ENCODE data around the gene TXN2. TPM values are rescaled to one million over a fixed set of nuclear protein-coding genes. Genes with fewer than 3 reads are reported as not detected.
"Not testable (repeated sequence)": the region's sequence is repeated elsewhere in the genome, so short reads cannot be mapped to it uniquely, and the experiment has no call there.

Gene TXN2
- total and polyA plus RNA-seq, 7 experiments from 2014 or later: 35.5 to 154 (median 44.1) TPM

GRCh38 chr22:36450923-36451322 lies 30.5 kb downstream of the TXN2 start:
- ATAC-seq; H3K4me3 ChIP-seq (ENCODE audit: low read length); H3K9me3 Mint-ChIP-seq: not testable (repeated sequence)

GRCh38 chr22:36449596-36450175 lies 31.8 kb downstream of the TXN2 start:
- H3K4me3 Mint-ChIP-seq: no peak overlapping the region
- no peak overlapping the region for H3K4me3 ChIP-seq (ENCODE audit: low read length)
- H3K27ac Mint-ChIP-seq: peak overlapping the region in 5 of 9 donors; percentile 48 to 96 (median 78)
- H3K27ac ChIP-seq (ENCODE audit: low read depth, low read length): no peak overlapping the region
- DNase-seq: no peak
- ChIA-PET POLR2A (interaction anchor here (0.7 to 2.3 kb wide), 3 partner anchors 13 to 65 kb away, joined by 3 to 8 read pairs (median 4); no protein-coding TSS in a partner anchor), CTCF (interaction anchor here (0.8 kb wide), 1 partner anchor 38 kb away, joined by 4 read pairs; no protein-coding TSS in a partner anchor)
- H3K27me3 Mint-ChIP-seq: no peaks in the 10 kb centered on the region
- intact Hi-C loops (cut with micrococcal nuclease): loop anchor here in 1 of 2 donors (5.0 kb wide), 1 partner anchor 82 kb away; no protein-coding TSS in a partner anchor
- no peak for ATAC-seq
- peaks cover 0 to 2% (median 0%) of the 10 kb centered on the region in 11 donors for H3K9me3 Mint-ChIP-seq
- peaks cover 0 to 2% (median 0%) of the 10 kb centered on the region in 5 donors for H3K36me3 Mint-ChIP-seq
- peaks cover 10 to 62% (median 52%) of the 10 kb centered on the region in 7 donors for H3K4me1 Mint-ChIP-seq
- no peaks in the 10 kb centered on the region for H3K27me3 ChIP-seq (ENCODE audit: control insufficient read depth in 2 of 2, insufficient read depth in 2 of 2, low read length in 2 of 2)
- no peaks in the 10 kb centered on the region for H3K9me3 ChIP-seq (ENCODE audit: control insufficient read depth in 2 of 3, low read length in 3 of 3)
- peaks cover 38 to 39% of the 10 kb centered on the region in 2 donors for H3K4me1 ChIP-seq (ENCODE audit: control insufficient read depth in 2 of 2, insufficient read depth in 2 of 2, low read length in 2 of 2)
- H3K36me3 ChIP-seq (ENCODE audit: control insufficient read depth in 2 of 3, insufficient read depth in 3 of 3, low read length in 3 of 3): no peaks in the 10 kb centered on the region

More at GRCh38 chr22:36450923-36451322, 30.5 kb downstream of the TXN2 start:
- H3K27ac Mint-ChIP-seq: peak overlapping the region; percentile 87 to 100 (median 96)
- DNase-seq; H3K36me3 Mint-ChIP-seq; H3K27me3 ChIP-seq (ENCODE audit: control insufficient read depth in 2 of 2, insufficient read depth in 2 of 2, low read length in 2 of 2); CTCF ChIA-PET; H3K27me3 Mint-ChIP-seq; H3K36me3 ChIP-seq (ENCODE audit: control insufficient read depth in 2 of 3, insufficient read depth in 3 of 3, low read length in 3 of 3); H3K9me3 ChIP-seq (ENCODE audit: control insufficient read depth in 2 of 3, low read length in 3 of 3): not testable (repeated sequence)
- peaks cover 46 to 48% of the 10 kb centered on the region in 2 donors for H3K4me1 ChIP-seq (ENCODE audit: control insufficient read depth in 2 of 2, insufficient read depth in 2 of 2, low read length in 2 of 2)
- H3K27ac ChIP-seq (ENCODE audit: low read depth, low read length): peak overlapping the region; percentile 69
- POLR2A ChIA-PET: interaction anchor here (0.9 to 2.3 kb wide), 9 partner anchors 8 to 130 kb away, joined by 3 to 18 read pairs (median 3); partner anchors contain the start of gene EIF3D
- H3K4me1 Mint-ChIP-seq: peaks cover 14 to 59% (median 50%) of the 10 kb centered on the region in 7 donors
- intact Hi-C loops (cut with micrococcal nuclease): loop anchor here (1.0 to 5.0 kb wide), 5 partner anchors 16 to 84 kb away; partner anchors contain the start of gene TXN2 (in 1 of the 2)
- peak overlapping the region in 5 of 10 donors; percentile 35 to 79 (median 68) for H3K4me3 Mint-ChIP-seq

GRCh38 chr22:36447632-36448031 lies 33.8 kb downstream of the TXN2 start:
- ATAC-seq (no peak), DNase-seq (no peak)
- Histone ChIP-seq H3K9me3 (ENCODE audit: control insufficient read depth in 2 of 3, low read length in 3 of 3) (no peaks in the 10 kb centered on the region), H3K27ac (ENCODE audit: low read depth, low read length) (no peak overlapping the region), H3K4me3 (ENCODE audit: low read length) (no peak overlapping the region), H3K27me3 (ENCODE audit: control insufficient read depth in 2 of 2, insufficient read depth in 2 of 2, low read length in 2 of 2) (no peaks in the 10 kb centered on the region), H3K36me3 (ENCODE audit: control insufficient read depth in 2 of 3, insufficient read depth in 3 of 3, low read length in 3 of 3) (no peaks in the 10 kb centered on the region), H3K4me1 (ENCODE audit: control insufficient read depth in 2 of 2, insufficient read depth in 2 of 2, low read length in 2 of 2) (peaks cover 20 to 24% of the 10 kb centered on the region in 2 donors)
- H3K36me3 Mint-ChIP-seq: no peaks in the 10 kb centered on the region
- H3K4me3 Mint-ChIP-seq: peak overlapping the region in 1 of 10 donors; percentile 7
- H3K9me3 Mint-ChIP-seq: peaks cover 0 to 2% (median 0%) of the 10 kb centered on the region in 11 donors
- POLR2A ChIA-PET: no interaction called here
- peak overlapping the region in 2 of 9 donors; percentile 12 to 46 for H3K27ac Mint-ChIP-seq
- CTCF ChIA-PET: no interaction called here
- intact Hi-C loops (cut with micrococcal nuclease): no loop called here
- no peaks in the 10 kb centered on the region for H3K27me3 Mint-ChIP-seq
- peaks cover 0 to 59% (median 45%) of the 10 kb centered on the region in 7 donors for H3K4me1 Mint-ChIP-seq

- Mint-ChIP-seq H3K4me3 (no peak overlapping the region), H3K27me3 (no peaks in the 10 kb centered on the region), H3K4me1 (peaks cover 0 to 43% (median 32%) of the 10 kb centered on the region in 7 donors), H3K27ac (peak overlapping the region in 2 of 9 donors; percentile 43 to 45), H3K9me3 (peaks cover 0 to 2% (median 0%) of the 10 kb centered on the region in 11 donors), H3K36me3 (no peaks in the 10 kb centered on the region)
- ATAC-seq: no peak
- no peaks in the 10 kb centered on the region for H3K36me3 ChIP-seq (ENCODE audit: control insufficient read depth in 2 of 3, insufficient read depth in 3 of 3, low read length in 3 of 3)
- POLR2A ChIA-PET: no interaction called here
- H3K27me3 ChIP-seq (ENCODE audit: control insufficient read depth in 2 of 2, insufficient read depth in 2 of 2, low read length in 2 of 2): no peaks in the 10 kb centered on the region
- H3K27ac ChIP-seq (ENCODE audit: low read depth, low read length): no peak overlapping the region
- no peaks in the 10 kb centered on the region for H3K9me3 ChIP-seq (ENCODE audit: control insufficient read depth in 2 of 3, low read length in 3 of 3)
- peaks cover 0 to 5% of the 10 kb centered on the region in 2 donors for H3K4me1 ChIP-seq (ENCODE audit: control insufficient read depth in 2 of 2, insufficient read depth in 2 of 2, low read length in 2 of 2)
- intact Hi-C loops (cut with micrococcal nuclease): no loop called here
- DNase-seq: no peak
- H3K4me3 ChIP-seq (ENCODE audit: low read length): no peak overlapping the region
- CTCF ChIA-PET: no interaction called here
Measured at GRCh38 chr22:36445158-36445668, 36.2 kb downstream of the TXN2 start.

DNA sequence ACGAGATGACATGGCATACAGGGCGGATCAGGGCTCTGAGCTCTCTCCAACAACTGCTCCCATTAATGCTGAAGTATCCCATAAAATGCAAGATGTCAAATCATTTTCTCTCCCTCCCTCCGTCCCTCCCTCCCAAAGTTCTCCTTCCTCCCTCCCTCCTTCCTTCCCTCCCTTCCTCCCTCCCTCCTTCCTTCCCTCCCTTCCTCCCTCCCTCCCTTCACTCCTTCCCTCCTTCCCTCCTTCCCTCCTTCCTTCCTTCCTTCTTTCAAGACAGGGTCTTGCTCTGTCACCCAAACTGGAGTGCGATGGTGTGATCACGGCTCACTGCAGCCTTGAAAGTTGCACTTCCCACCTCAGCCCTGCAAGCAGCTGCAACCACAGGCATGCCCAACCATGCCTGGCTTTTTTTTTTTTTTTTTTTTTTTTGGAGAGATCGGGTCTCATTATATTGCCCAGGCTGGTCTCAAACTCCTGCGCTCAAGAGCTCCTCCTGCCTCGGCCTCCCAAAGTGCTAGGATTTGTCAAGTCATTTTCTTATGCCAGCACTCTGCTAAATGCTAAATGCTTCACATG lies 38.2 kb downstream of the TXN2 start:
- ChIA-PET POLR2A (no interaction called here), CTCF (interaction anchor here (0.6 kb wide), 1 partner anchor 176 kb away, joined by 3 read pairs; no protein-coding TSS in a partner anchor)
- no peak overlapping the region for H3K4me3 ChIP-seq (ENCODE audit: low read length)
- ATAC-seq (no peak), DNase-seq (no peak)
- no peaks in the 10 kb centered on the region for H3K27me3 Mint-ChIP-seq
- no peak overlapping the region for H3K27ac ChIP-seq (ENCODE audit: low read depth, low read length)
- peaks cover 0 to 41% (median 34%) of the 10 kb centered on the region in 7 donors for H3K4me1 Mint-ChIP-seq
- H3K4me3 Mint-ChIP-seq: no peak overlapping the region
- H3K27ac Mint-ChIP-seq: peak overlapping the region in 2 of 9 donors; percentile 5 to 41
- peaks cover 0 to 5% of the 10 kb centered on the region in 2 donors for H3K4me1 ChIP-seq (ENCODE audit: control insufficient read depth in 2 of 2, insufficient read depth in 2 of 2, low read length in 2 of 2)
- H3K36me3 ChIP-seq (ENCODE audit: control insufficient read depth in 2 of 3, insufficient read depth in 3 of 3, low read length in 3 of 3): no peaks in the 10 kb centered on the region
- H3K36me3 Mint-ChIP-seq: no peaks in the 10 kb centered on the region
- no peaks in the 10 kb centered on the region for H3K27me3 ChIP-seq (ENCODE audit: control insufficient read depth in 2 of 2, insufficient read depth in 2 of 2, low read length in 2 of 2)
- H3K9me3 Mint-ChIP-seq: no peaks in the 10 kb centered on the region
- intact Hi-C loops (cut with micrococcal nuclease): no loop called here
- H3K9me3 ChIP-seq (ENCODE audit: control insufficient read depth in 2 of 3, low read length in 3 of 3): no peaks in the 10 kb centered on the region

GRCh38 chr22:36442506-36443197 lies 38.8 kb downstream of the TXN2 start:
- Mint-ChIP-seq H3K9me3 (no peaks in the 10 kb centered on the region), H3K27ac (no peak overlapping the region), H3K27me3 (no peaks in the 10 kb centered on the region), H3K4me1 (peaks cover 0 to 40% (median 30%) of the 10 kb centered on the region in 7 donors), H3K4me3 (no peak overlapping the region), H3K36me3 (no peaks in the 10 kb centered on the region)
- CTCF ChIA-PET: interaction anchor here (0.6 kb wide), 1 partner anchor 176 kb away, joined by 3 read pairs; no protein-coding TSS in a partner anchor
- Histone ChIP-seq H3K4me1 (ENCODE audit: control insufficient read depth in 2 of 2, insufficient read depth in 2 of 2, low read length in 2 of 2) (peaks cover 0 to 3% of the 10 kb centered on the region in 2 donors), H3K9me3 (ENCODE audit: control insufficient read depth in 2 of 3, low read length in 3 of 3) (no peaks in the 10 kb centered on the region), H3K27ac (ENCODE audit: low read depth, low read length) (no peak overlapping the region), H3K27me3 (ENCODE audit: control insufficient read depth in 2 of 2, insufficient read depth in 2 of 2, low read length in 2 of 2) (no peaks in the 10 kb centered on the region), H3K4me3 (ENCODE audit: low read length) (no peak overlapping the region), H3K36me3 (ENCODE audit: control insufficient read depth in 2 of 3, insufficient read depth in 3 of 3, low read length in 3 of 3) (no peaks in the 10 kb centered on the region)
- intact Hi-C loops (cut with micrococcal nuclease): no loop called here
- POLR2A ChIA-PET: interaction anchor here (0.7 kb wide), 1 partner anchor 9 kb away, joined by 3 read pairs; no protein-coding TSS in a partner anchor
- DNase-seq (no peak), ATAC-seq (no peak)

All from naive thymus-derived CD4-positive, alpha-beta T cell (primary cell).